DND-41 (cell line): ENCODE measurements around the gene CCDC3.

Source experiments
- EZH2 ChIP-seq: IDR thresholded peaks from 3 replicates; pipeline ENCODE4 v1.6.1; 2012; ENCODE audit warnings: borderline replicate concordance, low read depth, mild to moderate bottlenecking, moderate library complexity, low read length, inconsistent platforms; ENCODE audit not compliant: severe bottlenecking
- TF ChIP-seq, protein P1 (sequence below): IDR thresholded peaks from 2 replicates; pipeline ENCODE4 v1.5.1; 2012; ENCODE audit warnings: borderline replicate concordance, low read length, moderate library complexity, mild to moderate bottlenecking; ENCODE audit not compliant: poor library complexity, severe bottlenecking; ENCODE audit errors: extremely low read depth

DNA sequence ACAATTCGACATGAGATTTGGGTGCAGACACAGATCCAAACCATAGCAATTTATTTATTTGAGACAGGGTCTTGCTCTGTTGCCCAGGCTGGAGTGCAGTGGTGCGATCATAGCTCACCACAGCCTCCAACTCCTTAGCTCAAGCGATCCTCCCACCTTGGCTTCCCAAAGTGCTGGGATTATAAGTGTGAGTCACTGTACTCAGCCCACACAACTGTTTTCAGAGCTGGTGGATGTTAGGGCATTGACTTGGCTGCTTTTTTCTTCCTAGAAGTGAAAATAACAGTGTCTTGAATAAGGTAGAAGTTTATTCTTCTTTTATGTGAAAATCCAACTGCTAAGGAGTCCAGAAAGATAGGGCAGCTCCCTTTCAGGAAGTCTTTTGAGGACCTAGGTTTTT, 132.1 kb downstream of the CCDC3 start:
- TF ChIP-seq, protein P1, sequence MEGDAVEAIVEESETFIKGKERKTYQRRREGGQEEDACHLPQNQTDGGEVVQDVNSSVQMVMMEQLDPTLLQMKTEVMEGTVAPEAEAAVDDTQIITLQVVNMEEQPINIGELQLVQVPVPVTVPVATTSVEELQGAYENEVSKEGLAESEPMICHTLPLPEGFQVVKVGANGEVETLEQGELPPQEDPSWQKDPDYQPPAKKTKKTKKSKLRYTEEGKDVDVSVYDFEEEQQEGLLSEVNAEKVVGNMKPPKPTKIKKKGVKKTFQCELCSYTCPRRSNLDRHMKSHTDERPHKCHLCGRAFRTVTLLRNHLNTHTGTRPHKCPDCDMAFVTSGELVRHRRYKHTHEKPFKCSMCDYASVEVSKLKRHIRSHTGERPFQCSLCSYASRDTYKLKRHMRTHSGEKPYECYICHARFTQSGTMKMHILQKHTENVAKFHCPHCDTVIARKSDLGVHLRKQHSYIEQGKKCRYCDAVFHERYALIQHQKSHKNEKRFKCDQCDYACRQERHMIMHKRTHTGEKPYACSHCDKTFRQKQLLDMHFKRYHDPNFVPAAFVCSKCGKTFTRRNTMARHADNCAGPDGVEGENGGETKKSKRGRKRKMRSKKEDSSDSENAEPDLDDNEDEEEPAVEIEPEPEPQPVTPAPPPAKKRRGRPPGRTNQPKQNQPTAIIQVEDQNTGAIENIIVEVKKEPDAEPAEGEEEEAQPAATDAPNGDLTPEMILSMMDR, result no peak
- no peak for TF ChIP-seq EZH2
